ENCODE data around the gene CCDC33.

Gene CCDC33

GRCh38 chr15:74376825-74377581 is 140.9 kb downstream of the CCDC33 start:
- TF ChIP-seq EP300 (IDR thresholded peaks at IDR 0.05; ENCODE audit: borderline replicate concordance): no peak
- TF ChIP-seq REST (IDR thresholded peaks at IDR 0.05; ENCODE audit: low read depth): no peak
- TF ChIP-seq RAD21 (IDR thresholded peaks at IDR 0.05; ENCODE audit: low read depth): no peak
- TF ChIP-seq TCF12 (IDR thresholded peaks at IDR 0.05; ENCODE audit: low read depth): no peak
- no peak for TF ChIP-seq CREB1 (IDR thresholded peaks at IDR 0.05; ENCODE audit: low read depth)
- no peak for TF ChIP-seq CEBPB (IDR thresholded peaks at IDR 0.05)
- TF ChIP-seq MAX (IDR thresholded peaks at IDR 0.05): no peak
- TF ChIP-seq YY1 (IDR thresholded peaks at IDR 0.05; ENCODE audit: low read depth): no peak
- no peak for TF ChIP-seq FOXM1 (IDR thresholded peaks at IDR 0.05; ENCODE audit: borderline replicate concordance, low read depth)
- no peak for TF ChIP-seq ZBTB7A (IDR thresholded peaks at IDR 0.05; ENCODE audit: low read depth)
- TF ChIP-seq TEAD4 (IDR thresholded peaks at IDR 0.05): no peak

GRCh38 chr15:74377831-74378766 is 142.0 kb downstream of the CCDC33 start:
- TF ChIP-seq REST (IDR thresholded peaks at IDR 0.05; ENCODE audit: low read depth) (no peak), USF1 (IDR thresholded peaks at IDR 0.05) (no peak), EP300 (IDR thresholded peaks at IDR 0.05; ENCODE audit: borderline replicate concordance) (no peak), RAD21 (IDR thresholded peaks at IDR 0.05; ENCODE audit: low read depth) (no peak), ZBTB7A (IDR thresholded peaks at IDR 0.05; ENCODE audit: low read depth) (no peak), FOXM1 (IDR thresholded peaks at IDR 0.05; ENCODE audit: borderline replicate concordance, low read depth) (no peak), MAX (IDR thresholded peaks at IDR 0.05) (no peak), EGR1 (IDR thresholded peaks at IDR 0.05) (no peak), TEAD4 (IDR thresholded peaks at IDR 0.05) (no peak), TCF12 (IDR thresholded peaks at IDR 0.05; ENCODE audit: low read depth) (no peak), TAF1 (IDR thresholded peaks at IDR 0.05; ENCODE audit: low read depth) (no peak), CREB1 (IDR thresholded peaks at IDR 0.05; ENCODE audit: low read depth) (no peak), YY1 (IDR thresholded peaks at IDR 0.05; ENCODE audit: low read depth) (no peak), CEBPB (IDR thresholded peaks at IDR 0.05) (no peak), NFIC (IDR thresholded peaks at IDR 0.05) (no peak)

- no peak for TF ChIP-seq REST (IDR thresholded peaks at IDR 0.05; ENCODE audit: low read depth)
- TF ChIP-seq RAD21 (IDR thresholded peaks at IDR 0.05; ENCODE audit: low read depth): no peak
- TF ChIP-seq EP300 (IDR thresholded peaks at IDR 0.05; ENCODE audit: borderline replicate concordance): no peak
- TF ChIP-seq CREB1 (IDR thresholded peaks at IDR 0.05; ENCODE audit: low read depth): no peak
- no peak for TF ChIP-seq CEBPB (IDR thresholded peaks at IDR 0.05)
- TF ChIP-seq TEAD4 (IDR thresholded peaks at IDR 0.05): no peak
- TF ChIP-seq MAX (IDR thresholded peaks at IDR 0.05): no peak
- no peak for TF ChIP-seq EGR1 (IDR thresholded peaks at IDR 0.05)
- TF ChIP-seq NFIC (IDR thresholded peaks at IDR 0.05): no peak
- no peak for TF ChIP-seq TCF12 (IDR thresholded peaks at IDR 0.05; ENCODE audit: low read depth)
- no peak for TF ChIP-seq USF1 (IDR thresholded peaks at IDR 0.05)
- no peak for TF ChIP-seq YY1 (IDR thresholded peaks at IDR 0.05; ENCODE audit: low read depth)
- no peak for TF ChIP-seq TAF1 (IDR thresholded peaks at IDR 0.05; ENCODE audit: low read depth)
- no peak for TF ChIP-seq FOXM1 (IDR thresholded peaks at IDR 0.05; ENCODE audit: borderline replicate concordance, low read depth)
- TF ChIP-seq ZBTB7A (IDR thresholded peaks at IDR 0.05; ENCODE audit: low read depth): no peak
These were observed 142.7 kb downstream of the CCDC33 start for GRCh38 chr15:74378848-74379247.
